Stimulated activated effector memory CD8-positive, alpha-beta T cell treated with anti-CD3 and anti-CD28 coated beads, Interleukin-12 subunit alpha, Interleukin-12 subunit beta, amount 100 ng/mL, for 72 hours (primary cell): Measurements from ENCODE around the gene GTPBP3.
A peak's percentile ranks its signal among the peaks of the same experiment; 100 is the strongest.

Experiments
- ATAC-seq: fragments of 150-1000 bp; cut with Tn5 transposase; 2 replicates; pipeline ENCODE4 v1.10.0; 2021
- DNase-seq, 2 donors: peaks; one replicate each; pipeline ENCODE4 v3.0.0; 2021 to 2022; ENCODE audit warnings: low spot score in 2 of 2
- H3K27ac Mint-ChIP-seq: one replicate; pipeline ENCODE4 v1.8.0; 2022; ENCODE audit warnings: mild to moderate bottlenecking, mixed read lengths
- H3K36me3 Mint-ChIP-seq: one replicate; pipeline ENCODE4 v1.8.0; 2022; ENCODE audit warnings: mild to moderate bottlenecking, mixed read lengths
- H3K4me1 Mint-ChIP-seq: one replicate; pipeline ENCODE4 v1.8.0; 2022; ENCODE audit warnings: mixed read lengths
- H3K4me3 Mint-ChIP-seq: one replicate; pipeline ENCODE4 v1.8.0; 2022; ENCODE audit warnings: mild to moderate bottlenecking, mixed read lengths
- H3K9me3 Mint-ChIP-seq: one replicate; pipeline ENCODE4 v1.8.0; 2022; ENCODE audit warnings: mixed read lengths

The GTPBP3 gene

GRCh38 chr19:17305216-17305516 is 32.2 kb upstream of the GTPBP3 start:
- Mint-ChIP-seq H3K4me3 (peak overlapping the region; percentile 78), H3K27ac (peak overlapping the region; percentile 83), H3K36me3 (peaks cover 22% of the 10 kb centered on the region), H3K9me3 (no peaks in the 10 kb centered on the region), H3K4me1 (peaks cover 39% of the 10 kb centered on the region)
- DNase-seq (no peak), ATAC-seq (no peak)

GRCh38 chr19:17305517-17306284 is 31.7 kb upstream of the GTPBP3 start, which contains the start of gene MRPL34:
MRPL34 (plus strand) TSS chr19:17305872; CDS start chr19:17305893, 21 bp downstream.
- peaks cover 44% of the 10 kb centered on the region for H3K4me1 Mint-ChIP-seq
- no peaks in the 10 kb centered on the region for H3K9me3 Mint-ChIP-seq
- H3K36me3 Mint-ChIP-seq, result peaks cover 27% of the 10 kb centered on the region
- DNase-seq (peak; percentile 87 to 98), ATAC-seq (peak; percentile 83)
- peak within 1 kb of the TSS; percentile 78 for H3K4me3 Mint-ChIP-seq
- peak within 1 kb of the TSS; percentile 83 for H3K27ac Mint-ChIP-seq

GRCh38 chr19:17306285-17306714 is 31.1 kb upstream of the GTPBP3 start:
- Mint-ChIP-seq H3K4me3 (peak overlapping the region; percentile 78), H3K36me3 (peaks cover 29% of the 10 kb centered on the region), H3K4me1 (peaks cover 48% of the 10 kb centered on the region), H3K27ac (peak overlapping the region; percentile 83), H3K9me3 (no peaks in the 10 kb centered on the region)
- no peak for DNase-seq
- no peak for ATAC-seq

- peak overlapping the region; percentile 82 for H3K27ac Mint-ChIP-seq
- peak overlapping the region; percentile 78 for H3K4me3 Mint-ChIP-seq
- H3K4me1 Mint-ChIP-seq, result peaks cover 58% of the 10 kb centered on the region
- DNase-seq (no peak), ATAC-seq (no peak)
- H3K36me3 Mint-ChIP-seq, result peaks cover 42% of the 10 kb centered on the region
- no peaks in the 10 kb centered on the region for H3K9me3 Mint-ChIP-seq
Observed at GRCh38 chr19:17307876-17308377, 29.4 kb upstream of the GTPBP3 start.

- Mint-ChIP-seq H3K4me1 (peaks cover 55% of the 10 kb centered on the region), H3K4me3 (peak within 1 kb of the TSS; percentile 88), H3K9me3 (no peaks in the 10 kb centered on the region), H3K27ac (peak within 1 kb of the TSS; percentile 91), H3K36me3 (peaks cover 57% of the 10 kb centered on the region)
- peak; percentile 87 to 98 for DNase-seq
- ATAC-seq, result peak; percentile 84
Observed at GRCh38 chr19:17309198-17309964, 28.0 kb upstream of the GTPBP3 start, which contains the start of gene DDA1. DDA1 (plus strand) TSS chr19:17309563; CDS start chr19:17309655, 92 bp downstream.

- Mint-ChIP-seq H3K36me3 (peaks cover 57% of the 10 kb centered on the region), H3K9me3 (no peaks in the 10 kb centered on the region), H3K4me3 (peak overlapping the region; percentile 88), H3K4me1 (peaks cover 50% of the 10 kb centered on the region), H3K27ac (peak overlapping the region; percentile 91)
- no peak for DNase-seq
- no peak for ATAC-seq
Observed at GRCh38 chr19:17309965-17310461, 27.3 kb upstream of the GTPBP3 start.

- Mint-ChIP-seq H3K4me1 (peaks cover 50% of the 10 kb centered on the region), H3K9me3 (no peaks in the 10 kb centered on the region), H3K27ac (no peak overlapping the region), H3K4me3 (peak overlapping the region; percentile 88), H3K36me3 (peaks cover 62% of the 10 kb centered on the region)
- no peak for DNase-seq
- ATAC-seq, result no peak
Observed at GRCh38 chr19:17311455-17312188, 25.7 kb upstream of the GTPBP3 start.

- ATAC-seq (no peak), DNase-seq (no peak)
- peaks cover 71% of the 10 kb centered on the region for H3K36me3 Mint-ChIP-seq
- no peak overlapping the region for H3K4me3 Mint-ChIP-seq
- no peaks in the 10 kb centered on the region for H3K9me3 Mint-ChIP-seq
- H3K4me1 Mint-ChIP-seq, result peaks cover 46% of the 10 kb centered on the region
- peak overlapping the region; percentile 14 for H3K27ac Mint-ChIP-seq
Observed at GRCh38 chr19:17312189-17313113, 24.9 kb upstream of the GTPBP3 start.

- Mint-ChIP-seq H3K27ac (no peak overlapping the region), H3K4me1 (peaks cover 41% of the 10 kb centered on the region), H3K4me3 (no peak overlapping the region), H3K36me3 (peaks cover 85% of the 10 kb centered on the region), H3K9me3 (no peaks in the 10 kb centered on the region)
- ATAC-seq (no peak), DNase-seq (no peak)
Observed at GRCh38 chr19:17314007-17314593, 23.3 kb upstream of the GTPBP3 start.

- H3K4me3 Mint-ChIP-seq, result no peak overlapping the region
- ATAC-seq (no peak), DNase-seq (no peak)
- H3K9me3 Mint-ChIP-seq, result no peaks in the 10 kb centered on the region
- peaks cover 17% of the 10 kb centered on the region for H3K4me1 Mint-ChIP-seq
- H3K36me3 Mint-ChIP-seq, result peaks cover 85% of the 10 kb centered on the region
- no peak overlapping the region for H3K27ac Mint-ChIP-seq
Observed at GRCh38 chr19:17318966-17319365, 18.4 kb upstream of the GTPBP3 start.

GRCh38 chr19:17319473-17320238 is 17.7 kb upstream of the GTPBP3 start:
- Mint-ChIP-seq H3K9me3 (no peaks in the 10 kb centered on the region), H3K27ac (no peak overlapping the region), H3K4me1 (peaks cover 17% of the 10 kb centered on the region), H3K36me3 (peaks cover 78% of the 10 kb centered on the region), H3K4me3 (no peak overlapping the region)
- ATAC-seq (no peak), DNase-seq (no peak)

GRCh38 chr19:17320435-17320834 is 16.9 kb upstream of the GTPBP3 start:
- H3K9me3 Mint-ChIP-seq, result no peaks in the 10 kb centered on the region
- ATAC-seq (no peak), DNase-seq (no peak)
- H3K27ac Mint-ChIP-seq, result no peak overlapping the region
- peaks cover 17% of the 10 kb centered on the region for H3K4me1 Mint-ChIP-seq
- peaks cover 75% of the 10 kb centered on the region for H3K36me3 Mint-ChIP-seq
- H3K4me3 Mint-ChIP-seq, result no peak overlapping the region
